ENCODE data around the gene ALDH16A1. TPM values are rescaled to one million over a fixed set of nuclear protein-coding genes. Genes with fewer than 3 reads are reported as not detected.

The ALDH16A1 gene
- polyA plus RNA-seq, 1 donor (not counting 4 experiments of a cell fraction or from before 2014, with no cell fraction given) = 7.1 TPM

- no peak overlapping the region for H3K9ac ChIP-seq (ENCODE audit: control insufficient read depth, extremely low read depth, insufficient read depth, low read length)
- FAIRE-seq = no peak
These were observed 32.8 kb upstream of the ALDH16A1 start for GRCh38 chr19:49420227-49420626.

GRCh38 chr19:49421039-49421877 lies 31.8 kb upstream of the ALDH16A1 start:
- Histone ChIP-seq H3K9ac (ENCODE audit: control insufficient read depth, extremely low read depth, insufficient read depth, low read length) (no peak overlapping the region), H2AFZ (ENCODE audit: control insufficient read depth, low read length) (no peak overlapping the region), H3K4me3 (ENCODE audit: control insufficient read depth in 2 of 3, extremely low read depth in 1 of 3, insufficient read depth in 2 of 3, low read depth in 1 of 3, low read length in 3 of 3) (peak overlapping the region in 1 of 3 experiments; percentile 39), H4K20me1 (ENCODE audit: control insufficient read depth, extremely low read depth, insufficient read depth, low read length) (no peaks in the 10 kb centered on the region), H3K4me2 (ENCODE audit: control insufficient read depth, extremely low read depth, insufficient read depth, low read depth, low read length) (peak overlapping the region; percentile 7), H3K36me3 (ENCODE audit: control insufficient read depth in 2 of 2, extremely low read depth in 1 of 2, insufficient read depth in 2 of 2, low read length in 2 of 2) (no peaks in the 10 kb centered on the region), H3K27me3 (ENCODE audit: control insufficient read depth, extremely low read depth, insufficient read depth, low read length) (peaks cover 77% of the 10 kb centered on the region), H3K9me3 (ENCODE audit: control insufficient read depth, low read depth, low read length) (no peaks in the 10 kb centered on the region), H3K79me2 (ENCODE audit: control insufficient read depth, insufficient read depth, low read length) (no peaks in the 10 kb centered on the region), H3K9me1 (ENCODE audit: control insufficient read depth, extremely low read depth, insufficient read depth, low read length) (no peaks in the 10 kb centered on the region), H3K27ac (ENCODE audit: control insufficient read depth, insufficient read depth, low read length) (no peak overlapping the region), H3K4me1 (ENCODE audit: control insufficient read depth, extremely low read depth, insufficient read depth, low read length) (no peaks in the 10 kb centered on the region)
- TF ChIP-seq CTCF (optimal IDR thresholded peaks at IDR 0.05 in 1 of 3, IDR thresholded peaks at IDR 0.05 in 1 of 3, conservative IDR thresholded peaks at IDR 0.05 in 1 of 3; ENCODE audit: extremely low read depth in 1 of 3, insufficient read depth in 2 of 3, low read length in 3 of 3) = no peak
- no peak for TF ChIP-seq EZH2 (IDR thresholded peaks at IDR 0.05; ENCODE audit: low read length)
- dilution Hi-C loops (cut with MboI; ENCODE audit: extremely low pct_ligation_motif_present, low sequenced_read_pairs) = no loop called here
- DNase-seq (ENCODE audit: low read depth, low spot score) = no peak
- no peak for FAIRE-seq

More at GRCh38 chr19:49420227-49420626, 32.8 kb upstream of the ALDH16A1 start:
- H3K79me2 ChIP-seq (ENCODE audit: control insufficient read depth, insufficient read depth, low read length) = no peaks in the 10 kb centered on the region
- dilution Hi-C loops (cut with MboI; ENCODE audit: extremely low pct_ligation_motif_present, low sequenced_read_pairs) = no loop called here
- H2AFZ ChIP-seq (ENCODE audit: control insufficient read depth, low read length) = no peak overlapping the region
- H3K27me3 ChIP-seq (ENCODE audit: control insufficient read depth, extremely low read depth, insufficient read depth, low read length) = peaks cover 67% of the 10 kb centered on the region
- no peaks in the 10 kb centered on the region for H3K4me1 ChIP-seq (ENCODE audit: control insufficient read depth, extremely low read depth, insufficient read depth, low read length)
- H3K9me1 ChIP-seq (ENCODE audit: control insufficient read depth, extremely low read depth, insufficient read depth, low read length) = no peaks in the 10 kb centered on the region
- no peaks in the 10 kb centered on the region for H4K20me1 ChIP-seq (ENCODE audit: control insufficient read depth, extremely low read depth, insufficient read depth, low read length)
- H3K4me3 ChIP-seq (ENCODE audit: control insufficient read depth in 2 of 3, extremely low read depth in 1 of 3, insufficient read depth in 2 of 3, low read depth in 1 of 3, low read length in 3 of 3) = no peak overlapping the region
- H3K27ac ChIP-seq (ENCODE audit: control insufficient read depth, insufficient read depth, low read length) = no peak overlapping the region
- H3K36me3 ChIP-seq (ENCODE audit: control insufficient read depth in 2 of 2, extremely low read depth in 1 of 2, insufficient read depth in 2 of 2, low read length in 2 of 2) = no peaks in the 10 kb centered on the region
- no peak for DNase-seq (ENCODE audit: low read depth, low spot score)
- no peaks in the 10 kb centered on the region for H3K9me3 ChIP-seq (ENCODE audit: control insufficient read depth, low read depth, low read length)
- no peak overlapping the region for H3K4me2 ChIP-seq (ENCODE audit: control insufficient read depth, extremely low read depth, insufficient read depth, low read depth, low read length)
- TF ChIP-seq EZH2 (IDR thresholded peaks at IDR 0.05; ENCODE audit: low read length) = no peak
- TF ChIP-seq CTCF (optimal IDR thresholded peaks at IDR 0.05 in 1 of 3, IDR thresholded peaks at IDR 0.05 in 1 of 3, conservative IDR thresholded peaks at IDR 0.05 in 1 of 3; ENCODE audit: extremely low read depth in 1 of 3, insufficient read depth in 2 of 3, low read length in 3 of 3) = no peak
